ENCODE data around the gene MPP1.

Gene MPP1

DNA sequence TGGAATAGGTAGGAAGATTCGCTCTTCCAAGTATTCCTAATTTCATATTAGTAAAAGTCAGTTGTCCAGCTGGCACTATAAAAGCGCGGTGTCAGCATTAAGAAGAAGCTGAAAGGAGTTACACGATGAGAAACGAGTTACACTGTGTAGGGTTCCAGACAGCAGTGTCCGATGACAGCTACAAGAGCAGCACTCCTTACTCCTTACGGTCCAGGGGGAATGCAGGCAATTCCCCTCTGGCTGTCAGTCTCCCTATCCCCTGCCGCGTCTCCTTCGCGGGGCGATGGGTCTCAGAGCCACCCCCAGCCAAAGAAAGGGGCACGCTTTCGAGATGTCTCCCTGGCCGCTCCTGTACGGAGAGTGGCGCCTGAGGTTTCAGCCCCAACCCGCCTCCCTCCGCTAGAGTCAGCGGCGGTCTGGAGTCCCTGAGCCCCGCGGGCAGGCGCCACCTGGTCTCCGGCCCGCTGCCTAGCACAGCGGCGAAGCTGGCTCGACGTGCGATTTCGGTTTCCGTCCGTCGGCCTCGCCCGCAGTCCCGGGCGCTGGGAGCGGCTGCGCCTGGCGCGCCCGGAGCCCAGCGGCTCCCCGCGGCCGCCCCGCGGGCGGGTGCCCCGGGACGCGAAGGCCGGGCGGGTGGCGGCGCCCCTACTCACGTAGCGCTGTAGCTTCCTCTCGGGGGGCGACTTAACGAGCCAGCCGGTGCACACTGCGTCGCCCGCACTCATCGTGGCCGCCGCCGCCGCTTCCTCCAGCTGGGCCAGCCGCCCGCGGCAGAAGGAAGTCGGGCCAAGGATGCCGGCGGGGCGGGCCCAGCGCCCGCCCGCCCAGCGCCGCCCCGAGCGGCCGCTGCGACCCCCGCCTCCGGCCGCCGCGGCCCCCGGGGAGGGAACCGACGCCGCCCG is 54.7 kb downstream of the MPP1 start, which contains the start of gene GAB3:
GAB3 (minus strand) TSS at position 777 of the 902 bp plus-strand sequence; CDS start at position 725, 52 bp downstream.
- Histone ChIP-seq H3K4ac (ENCODE audit: low read depth, low read length) (peak within 1 kb of the TSS; percentile 52), H3K27me3 (ENCODE audit: insufficient read depth, low read length, poor library complexity) (peaks cover 4% of the 10 kb centered on the region), H3K9ac (ENCODE audit: low read length) (peak within 1 kb of the TSS; percentile 55), H2AK5ac (ENCODE audit: low read length) (no peak within 1 kb of the TSS), H2BK5ac (ENCODE audit: low read length) (no peak within 1 kb of the TSS), H3K4me3 (ENCODE audit: low read length) (no peak within 1 kb of the TSS), H3K4me2 (ENCODE audit: low read length) (peak within 1 kb of the TSS; percentile 36), H3K79me2 (ENCODE audit: control insufficient read depth, insufficient read depth, low read length) (no peaks in the 10 kb centered on the region), H3K23ac (ENCODE audit: low read length) (no peak within 1 kb of the TSS), H2BK15ac (replicated peaks; ENCODE audit: low read depth) (no peak within 1 kb of the TSS), H3K27ac (ENCODE audit: low read depth, low read length) (no peak within 1 kb of the TSS), H3K18ac (ENCODE audit: low read length) (no peak within 1 kb of the TSS), H4K8ac (ENCODE audit: low read depth, low read length) (no peak within 1 kb of the TSS), H3K79me1 (ENCODE audit: low read length) (no peaks in the 10 kb centered on the region), H4K5ac (ENCODE audit: low read length) (no peak within 1 kb of the TSS), H3K56ac (ENCODE audit: low read length) (peak within 1 kb of the TSS; percentile 79), H2BK120ac (ENCODE audit: low read depth, low read length) (no peak within 1 kb of the TSS), H3K36me3 (ENCODE audit: control insufficient read depth, insufficient read depth, low read length) (no peaks in the 10 kb centered on the region), H3K4me1 (ENCODE audit: control insufficient read depth, low read depth, low read length) (no peaks in the 10 kb centered on the region)
- WGBS (ENCODE audit: extremely low coverage, insufficient coverage, low lambda C conversion rate): no CpG with 5 or more reads among the region's 98 CpGs
- DNase-seq: peak; percentile 45

DNA sequence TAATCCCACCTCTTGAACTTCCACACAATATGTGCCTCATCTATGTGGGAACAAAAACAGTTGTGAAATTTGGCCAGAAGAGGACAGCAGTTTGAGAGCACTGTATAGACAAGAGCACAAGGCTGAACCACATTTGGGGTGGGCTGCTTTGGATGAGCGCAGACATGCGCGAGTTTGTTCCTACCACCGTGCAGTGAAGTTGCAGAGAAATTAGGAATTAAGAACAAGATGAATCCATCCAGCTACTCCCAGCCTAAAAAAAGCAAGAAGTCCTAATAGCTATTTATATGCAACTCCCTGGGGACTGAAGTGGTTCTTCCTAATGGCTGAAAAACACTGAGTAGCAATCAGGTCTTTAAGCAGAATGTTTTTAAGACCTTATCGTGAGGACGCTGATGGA is 55.4 kb downstream of the MPP1 start:
- no peak overlapping the region for H2BK120ac ChIP-seq (ENCODE audit: low read depth, low read length)
- no peak overlapping the region for H3K4ac ChIP-seq (ENCODE audit: low read depth, low read length)
- no peak overlapping the region for H2BK15ac ChIP-seq (replicated peaks; ENCODE audit: low read depth)
- no peak overlapping the region for H3K4me2 ChIP-seq (ENCODE audit: low read length)
- H3K9ac ChIP-seq (ENCODE audit: low read length): no peak overlapping the region
- no peaks in the 10 kb centered on the region for H3K36me3 ChIP-seq (ENCODE audit: control insufficient read depth, insufficient read depth, low read length)
- no peak for DNase-seq
- H3K79me2 ChIP-seq (ENCODE audit: control insufficient read depth, insufficient read depth, low read length): no peaks in the 10 kb centered on the region
- peaks cover 4% of the 10 kb centered on the region for H3K27me3 ChIP-seq (ENCODE audit: insufficient read depth, low read length, poor library complexity)
- no peak overlapping the region for H3K4me3 ChIP-seq (ENCODE audit: low read length)
- no peak overlapping the region for H3K18ac ChIP-seq (ENCODE audit: low read length)
- no peak overlapping the region for H3K56ac ChIP-seq (ENCODE audit: low read length)
- H3K79me1 ChIP-seq (ENCODE audit: low read length): no peaks in the 10 kb centered on the region
- H2AK5ac ChIP-seq (ENCODE audit: low read length): no peak overlapping the region
- no peak overlapping the region for H4K5ac ChIP-seq (ENCODE audit: low read length)
- no peak overlapping the region for H2BK5ac ChIP-seq (ENCODE audit: low read length)
- WGBS (ENCODE audit: extremely low coverage, insufficient coverage, low lambda C conversion rate): no CpG with 5 or more reads among the region's 6 CpGs
- H4K8ac ChIP-seq (ENCODE audit: low read depth, low read length): no peak overlapping the region
- H3K4me1 ChIP-seq (ENCODE audit: control insufficient read depth, low read depth, low read length): no peaks in the 10 kb centered on the region
- no peak overlapping the region for H3K23ac ChIP-seq (ENCODE audit: low read length)
- H3K27ac ChIP-seq (ENCODE audit: low read depth, low read length): no peak overlapping the region

DNA sequence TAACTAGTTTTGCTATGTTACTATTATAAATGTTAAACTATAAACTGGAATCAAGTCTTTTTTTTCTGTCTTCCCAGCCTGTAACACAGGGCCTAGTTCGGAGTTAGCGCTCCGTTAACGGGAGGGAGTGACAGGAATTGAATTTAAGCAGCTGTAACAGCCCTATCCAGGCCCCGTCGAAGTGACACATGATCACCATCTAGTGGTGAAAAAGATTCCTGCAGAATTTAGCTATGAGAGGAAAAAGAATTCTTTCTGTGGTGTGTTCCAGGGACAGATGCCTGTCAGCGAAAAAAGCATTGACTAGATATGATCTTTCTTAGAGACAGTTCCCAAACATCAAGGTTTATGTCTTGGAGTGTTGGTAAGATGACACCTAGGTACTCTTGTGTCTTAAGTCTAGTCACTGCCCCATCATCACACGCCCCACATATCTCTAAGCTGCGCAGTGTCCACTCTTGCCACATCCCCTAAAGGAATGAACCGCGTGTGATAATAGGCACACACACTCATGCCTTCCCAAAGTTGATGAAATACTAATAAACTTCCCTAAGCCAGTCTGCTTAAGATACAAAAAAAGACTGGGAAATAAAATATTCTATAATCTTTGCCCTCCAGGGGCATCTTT is 56.5 kb downstream of the MPP1 start:
- H2BK15ac ChIP-seq (replicated peaks; ENCODE audit: low read depth): no peak overlapping the region
- no peaks in the 10 kb centered on the region for H3K36me3 ChIP-seq (ENCODE audit: control insufficient read depth, insufficient read depth, low read length)
- no CpG with 5 or more reads among the region's 11 CpGs for WGBS (ENCODE audit: extremely low coverage, insufficient coverage, low lambda C conversion rate)
- no peak overlapping the region for H2BK120ac ChIP-seq (ENCODE audit: low read depth, low read length)
- H3K18ac ChIP-seq (ENCODE audit: low read length): no peak overlapping the region
- H3K79me1 ChIP-seq (ENCODE audit: low read length): no peaks in the 10 kb centered on the region
- DNase-seq: peak; percentile 60
- H2BK5ac ChIP-seq (ENCODE audit: low read length): no peak overlapping the region
- H3K4me2 ChIP-seq (ENCODE audit: low read length): no peak overlapping the region
- H4K5ac ChIP-seq (ENCODE audit: low read length): no peak overlapping the region
- no peaks in the 10 kb centered on the region for H3K79me2 ChIP-seq (ENCODE audit: control insufficient read depth, insufficient read depth, low read length)
- no peaks in the 10 kb centered on the region for H3K4me1 ChIP-seq (ENCODE audit: control insufficient read depth, low read depth, low read length)
- H3K56ac ChIP-seq (ENCODE audit: low read length): no peak overlapping the region
- H3K23ac ChIP-seq (ENCODE audit: low read length): no peak overlapping the region
- H3K4ac ChIP-seq (ENCODE audit: low read depth, low read length): no peak overlapping the region
- H4K8ac ChIP-seq (ENCODE audit: low read depth, low read length): no peak overlapping the region
- H3K27me3 ChIP-seq (ENCODE audit: insufficient read depth, low read length, poor library complexity): peaks cover 4% of the 10 kb centered on the region
- H3K4me3 ChIP-seq (ENCODE audit: low read length): no peak overlapping the region
- no peak overlapping the region for H3K27ac ChIP-seq (ENCODE audit: low read depth, low read length)
- H2AK5ac ChIP-seq (ENCODE audit: low read length): no peak overlapping the region
- no peak overlapping the region for H3K9ac ChIP-seq (ENCODE audit: low read length)

DNA sequence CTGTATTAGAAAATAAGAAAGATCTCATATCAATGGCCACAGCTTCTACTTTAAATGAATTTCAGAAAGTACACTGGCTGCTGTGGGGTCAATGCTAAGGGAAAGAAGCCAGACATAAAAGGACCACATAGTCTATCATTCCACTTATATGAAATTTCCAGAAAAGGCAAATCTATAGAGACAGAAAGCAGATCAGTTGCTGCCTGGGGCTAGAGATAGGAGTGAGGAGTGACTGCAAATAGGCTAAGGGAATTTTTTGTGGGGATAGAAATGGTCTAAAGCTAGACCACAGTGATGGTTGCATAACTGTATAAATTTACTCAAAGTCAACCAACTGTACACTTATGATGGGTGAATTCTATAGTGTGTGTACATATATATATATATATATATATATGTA is 62.7 kb downstream of the MPP1 start:
- Histone ChIP-seq H3K9ac (ENCODE audit: low read length) (no peak overlapping the region), H3K79me1 (ENCODE audit: low read length) (no peaks in the 10 kb centered on the region), H2BK120ac (ENCODE audit: low read depth, low read length) (no peak overlapping the region), H4K5ac (ENCODE audit: low read length) (no peak overlapping the region), H3K79me2 (ENCODE audit: control insufficient read depth, insufficient read depth, low read length) (no peaks in the 10 kb centered on the region), H3K4me1 (ENCODE audit: control insufficient read depth, low read depth, low read length) (no peaks in the 10 kb centered on the region), H2AK5ac (ENCODE audit: low read length) (no peak overlapping the region), H2BK5ac (ENCODE audit: low read length) (no peak overlapping the region), H2BK15ac (replicated peaks; ENCODE audit: low read depth) (no peak overlapping the region), H3K18ac (ENCODE audit: low read length) (no peak overlapping the region), H3K36me3 (ENCODE audit: control insufficient read depth, insufficient read depth, low read length) (no peaks in the 10 kb centered on the region), H4K8ac (ENCODE audit: low read depth, low read length) (no peak overlapping the region), H3K4me3 (ENCODE audit: low read length) (no peak overlapping the region), H3K4me2 (ENCODE audit: low read length) (no peak overlapping the region), H3K56ac (ENCODE audit: low read length) (no peak overlapping the region), H3K27me3 (ENCODE audit: insufficient read depth, low read length, poor library complexity) (no peaks in the 10 kb centered on the region), H3K27ac (ENCODE audit: low read depth, low read length) (no peak overlapping the region), H3K4ac (ENCODE audit: low read depth, low read length) (no peak overlapping the region), H3K23ac (ENCODE audit: low read length) (no peak overlapping the region)
- no peak for DNase-seq

DNA sequence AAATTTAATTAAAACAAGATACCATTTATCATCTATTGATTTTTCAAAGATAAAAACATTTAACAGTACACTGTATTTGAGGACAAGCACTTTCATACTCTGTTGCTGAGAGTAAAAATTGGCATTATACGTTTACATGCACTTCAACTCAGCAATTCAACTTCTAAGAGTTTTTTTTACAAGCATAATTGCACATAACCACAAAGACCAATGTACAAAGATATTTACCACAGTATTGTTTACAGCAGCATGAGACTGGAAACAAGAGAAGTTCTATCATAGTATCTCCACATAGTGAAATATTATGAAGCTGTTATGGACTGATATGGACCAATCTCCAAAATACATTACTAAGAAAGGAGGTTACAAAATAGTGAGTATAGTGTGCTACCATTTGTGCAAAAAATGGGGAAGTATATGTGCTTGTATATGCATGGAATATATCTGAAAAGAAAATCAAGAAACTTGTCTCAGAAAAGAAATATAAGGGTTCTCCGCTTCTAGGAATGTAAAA is 65.3 kb downstream of the MPP1 start:
- Histone ChIP-seq H3K79me1 (ENCODE audit: low read length) (no peaks in the 10 kb centered on the region), H3K36me3 (ENCODE audit: control insufficient read depth, insufficient read depth, low read length) (no peaks in the 10 kb centered on the region), H3K4me3 (ENCODE audit: low read length) (no peak overlapping the region), H3K4me2 (ENCODE audit: low read length) (no peak overlapping the region), H3K27ac (ENCODE audit: low read depth, low read length) (no peak overlapping the region), H3K4ac (ENCODE audit: low read depth, low read length) (no peak overlapping the region), H2AK5ac (ENCODE audit: low read length) (no peak overlapping the region), H3K4me1 (ENCODE audit: control insufficient read depth, low read depth, low read length) (no peaks in the 10 kb centered on the region), H3K56ac (ENCODE audit: low read length) (no peak overlapping the region), H3K23ac (ENCODE audit: low read length) (no peak overlapping the region), H2BK5ac (ENCODE audit: low read length) (no peak overlapping the region), H3K27me3 (ENCODE audit: insufficient read depth, low read length, poor library complexity) (no peaks in the 10 kb centered on the region), H3K9ac (ENCODE audit: low read length) (no peak overlapping the region), H2BK15ac (replicated peaks; ENCODE audit: low read depth) (no peak overlapping the region), H4K5ac (ENCODE audit: low read length) (no peak overlapping the region), H2BK120ac (ENCODE audit: low read depth, low read length) (no peak overlapping the region), H4K8ac (ENCODE audit: low read depth, low read length) (no peak overlapping the region), H3K18ac (ENCODE audit: low read length) (no peak overlapping the region), H3K79me2 (ENCODE audit: control insufficient read depth, insufficient read depth, low read length) (no peaks in the 10 kb centered on the region)
- DNase-seq: no peak
- WGBS (ENCODE audit: extremely low coverage, insufficient coverage, low lambda C conversion rate): no CpG with 5 or more reads among the region's 2 CpGs

Measured in mesendoderm (in vitro differentiated cells).